WERI-Rb-1 (cell line): ENCODE results near the gene EID3.

Source experiments
- DNase-seq: peaks from one replicate; pipeline ENCODE4 v3.0.0-alpha.2; 2020
- H3K27ac ChIP-seq: fragments of 250-450 bp; sonication (Bioruptor Pico); 2 replicates; pipeline ENCODE4 v1.5.1; 2020; ENCODE audit warnings: mild to moderate bottlenecking, moderate library complexity
- H3K27me3 ChIP-seq: fragments of 250-450 bp; sonication (Bioruptor Pico); 2 replicates; pipeline ENCODE4 v1.5.1; 2021; ENCODE audit warnings: mild to moderate bottlenecking, low read depth, moderate library complexity; ENCODE audit not compliant: insufficient read depth, severe bottlenecking
- H3K36me3 ChIP-seq: fragments of 250-450 bp; sonication (Bioruptor Pico); 2 replicates; pipeline ENCODE4 v1.5.1; 2020; ENCODE audit warnings: mild to moderate bottlenecking, moderate library complexity
- H3K4me3 ChIP-seq: 2 replicates; pipeline ENCODE4 v1.5.1; 2011; ENCODE audit warnings: low read depth, mild to moderate bottlenecking, control low read depth, low read length
- H3K9me3 ChIP-seq: fragments of 250-450 bp; sonication (Bioruptor Pico); 2 replicates; pipeline ENCODE4 v1.5.1; 2021; ENCODE audit warnings: mild to moderate bottlenecking, moderate library complexity; ENCODE audit not compliant: severe bottlenecking
- TF ChIP-seq, protein P1 (sequence below): IDR thresholded peaks from 2 replicates; pipeline ENCODE4 v1.5.1; 2011; ENCODE audit warnings: low read depth, mild to moderate bottlenecking, control low read depth, inconsistent platforms, low read length

EID3 gene

DNA sequence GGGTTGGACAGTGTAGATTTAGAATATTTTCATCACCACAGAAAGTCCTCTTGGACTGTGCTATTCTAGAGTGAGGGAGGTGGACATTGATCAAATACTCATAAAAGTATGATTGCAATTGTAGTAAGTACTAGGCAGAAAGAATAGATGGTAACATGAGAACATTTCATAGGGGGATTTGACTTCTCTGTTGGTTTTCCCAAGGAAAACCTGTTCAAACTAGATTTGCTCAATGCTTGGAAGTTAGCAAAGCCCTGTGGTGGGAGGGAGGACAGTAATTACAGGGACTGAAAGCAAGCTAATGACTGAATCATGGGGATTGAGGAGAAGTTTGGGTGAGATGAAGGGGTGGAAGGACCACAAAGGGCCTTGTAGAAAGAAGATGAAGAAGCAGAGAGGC lies 24.4 kb upstream of the EID3 start:
- H3K4me3 ChIP-seq = no peak overlapping the region
- H3K27me3 ChIP-seq = no peaks in the 10 kb centered on the region
- H3K27ac ChIP-seq = no peak overlapping the region
- TF ChIP-seq, protein P1, sequence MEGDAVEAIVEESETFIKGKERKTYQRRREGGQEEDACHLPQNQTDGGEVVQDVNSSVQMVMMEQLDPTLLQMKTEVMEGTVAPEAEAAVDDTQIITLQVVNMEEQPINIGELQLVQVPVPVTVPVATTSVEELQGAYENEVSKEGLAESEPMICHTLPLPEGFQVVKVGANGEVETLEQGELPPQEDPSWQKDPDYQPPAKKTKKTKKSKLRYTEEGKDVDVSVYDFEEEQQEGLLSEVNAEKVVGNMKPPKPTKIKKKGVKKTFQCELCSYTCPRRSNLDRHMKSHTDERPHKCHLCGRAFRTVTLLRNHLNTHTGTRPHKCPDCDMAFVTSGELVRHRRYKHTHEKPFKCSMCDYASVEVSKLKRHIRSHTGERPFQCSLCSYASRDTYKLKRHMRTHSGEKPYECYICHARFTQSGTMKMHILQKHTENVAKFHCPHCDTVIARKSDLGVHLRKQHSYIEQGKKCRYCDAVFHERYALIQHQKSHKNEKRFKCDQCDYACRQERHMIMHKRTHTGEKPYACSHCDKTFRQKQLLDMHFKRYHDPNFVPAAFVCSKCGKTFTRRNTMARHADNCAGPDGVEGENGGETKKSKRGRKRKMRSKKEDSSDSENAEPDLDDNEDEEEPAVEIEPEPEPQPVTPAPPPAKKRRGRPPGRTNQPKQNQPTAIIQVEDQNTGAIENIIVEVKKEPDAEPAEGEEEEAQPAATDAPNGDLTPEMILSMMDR = no peak
- no peaks in the 10 kb centered on the region for H3K36me3 ChIP-seq
- no peak for DNase-seq
- no peaks in the 10 kb centered on the region for H3K9me3 ChIP-seq

DNA sequence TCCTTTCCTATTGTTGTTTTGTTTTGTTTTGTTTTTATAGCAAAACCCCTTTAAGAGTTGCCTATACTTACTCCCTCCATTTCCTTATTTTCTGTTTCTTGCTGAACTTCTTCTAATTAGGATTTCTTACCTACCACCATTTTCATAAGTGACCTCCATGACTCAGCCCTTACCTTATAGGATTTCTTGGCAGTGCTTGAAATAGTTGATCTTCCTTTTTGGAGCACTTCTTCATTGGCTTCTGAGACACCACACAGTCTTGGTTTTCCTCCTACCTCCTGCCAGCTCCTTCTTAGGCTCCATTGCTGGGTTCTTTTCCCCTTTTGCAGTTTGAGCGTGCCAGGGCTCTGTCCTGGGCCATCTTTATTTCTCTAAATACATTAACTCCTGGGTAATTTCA lies 23.4 kb upstream of the EID3 start:
- no peak overlapping the region for H3K27ac ChIP-seq
- H3K36me3 ChIP-seq = no peaks in the 10 kb centered on the region
- H3K9me3 ChIP-seq = no peaks in the 10 kb centered on the region
- no peaks in the 10 kb centered on the region for H3K27me3 ChIP-seq
- DNase-seq = no peak
- TF ChIP-seq, protein P1 = no peak
- no peak overlapping the region for H3K4me3 ChIP-seq

DNA sequence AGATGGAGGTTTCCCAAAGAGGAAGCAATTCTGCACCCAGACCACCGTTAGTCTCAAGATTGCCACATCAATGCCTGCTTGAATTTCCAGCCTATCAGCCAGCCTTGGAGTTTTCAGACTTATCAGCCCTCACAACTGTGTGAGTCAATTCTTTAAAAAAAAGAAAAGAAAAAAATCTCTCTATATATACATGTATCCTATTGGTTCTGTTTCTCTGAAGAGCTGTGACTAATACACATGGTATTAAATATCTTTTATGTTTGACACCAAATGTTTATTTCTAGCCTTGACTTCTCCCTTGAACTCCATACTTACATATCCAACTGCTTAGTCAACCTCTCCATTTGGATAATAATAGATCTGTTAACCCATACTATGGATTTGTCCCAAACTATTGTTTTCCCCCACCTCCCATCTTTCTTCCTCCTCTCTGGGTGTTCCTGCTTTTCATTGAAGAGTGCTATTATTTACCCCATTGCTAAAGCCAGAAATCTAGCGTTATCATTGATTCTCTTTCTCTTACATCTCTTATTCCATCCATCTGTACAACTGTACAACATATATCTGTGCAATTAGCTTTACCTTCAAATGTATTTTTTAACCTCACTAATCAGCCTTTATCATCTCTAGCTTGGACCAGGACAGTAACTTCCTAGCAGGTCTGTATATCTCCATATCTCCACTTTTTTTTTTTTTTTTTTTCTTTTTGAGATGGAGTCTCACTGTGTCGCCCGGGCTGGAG lies 22.7 kb upstream of the EID3 start:
- TF ChIP-seq, protein P1 = no peak
- Histone ChIP-seq H3K4me3 (no peak overlapping the region), H3K27me3 (no peaks in the 10 kb centered on the region), H3K27ac (no peak overlapping the region), H3K9me3 (no peaks in the 10 kb centered on the region), H3K36me3 (no peaks in the 10 kb centered on the region)
- no peak for DNase-seq

DNA sequence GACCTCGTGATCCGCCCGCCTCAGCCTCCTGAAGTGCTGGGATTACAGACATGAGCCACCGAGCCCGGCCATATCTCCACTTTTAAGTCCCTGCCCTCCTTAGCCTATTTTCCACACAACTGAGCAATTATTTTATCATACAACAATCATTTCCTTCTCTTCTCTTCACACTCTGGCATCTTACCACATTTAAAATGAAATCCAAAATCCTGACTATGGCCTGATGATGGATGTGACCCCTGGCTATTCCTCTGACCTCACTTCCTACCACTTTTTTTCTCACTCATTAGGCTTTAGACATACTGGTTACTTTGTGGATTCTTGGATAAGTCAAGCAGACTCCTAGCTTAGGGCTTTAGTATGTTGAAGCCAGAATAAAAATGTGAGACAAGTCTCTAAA lies 21.9 kb upstream of the EID3 start:
- no peaks in the 10 kb centered on the region for H3K36me3 ChIP-seq
- H3K27me3 ChIP-seq = no peaks in the 10 kb centered on the region
- no peak for DNase-seq
- TF ChIP-seq, protein P1 = no peak
- no peak overlapping the region for H3K27ac ChIP-seq
- H3K4me3 ChIP-seq = no peak overlapping the region
- no peaks in the 10 kb centered on the region for H3K9me3 ChIP-seq

DNA sequence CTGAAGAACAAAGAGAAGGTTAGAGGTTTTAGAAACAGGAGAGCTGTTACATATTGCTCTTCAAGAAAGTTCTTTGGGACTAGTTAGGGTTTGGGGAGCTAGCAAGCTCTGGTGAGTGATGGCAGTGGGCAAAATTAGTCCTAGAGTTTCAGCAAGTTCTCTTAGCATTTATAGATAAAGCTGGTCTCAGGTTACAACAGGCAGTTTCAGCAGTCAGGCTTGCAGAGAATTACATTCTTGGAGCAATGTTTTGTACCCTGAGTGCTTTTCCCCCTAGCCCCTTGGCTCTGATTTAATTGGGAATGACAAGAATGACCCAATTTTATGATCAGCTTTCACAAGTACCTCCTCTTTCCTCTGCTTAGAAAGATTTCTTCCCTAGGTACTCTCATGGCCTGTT lies 21.4 kb upstream of the EID3 start:
- TF ChIP-seq, protein P1 = no peak
- H3K9me3 ChIP-seq = no peaks in the 10 kb centered on the region
- no peak for DNase-seq
- no peaks in the 10 kb centered on the region for H3K27me3 ChIP-seq
- H3K36me3 ChIP-seq = peaks cover 2% of the 10 kb centered on the region; the same call in 1 of the 2 replicates
- no peak overlapping the region for H3K4me3 ChIP-seq
- no peak overlapping the region for H3K27ac ChIP-seq
